DMS153 treated with DMSO at 0.1 percent for 48 hours (cell line): ENCODE data around the gene PIM2.
"Not testable (repeated sequence)": the region's sequence is repeated elsewhere in the genome, so short reads cannot be mapped to it uniquely, and the experiment has no call there.

Experiments used
- DNase-seq: peaks from one replicate; lab custom pipeline; 2025; ENCODE audit not compliant: unreplicated experiment; lab: John Stamatoyannopoulos, UW

Gene PIM2

GRCh38 chrX:48883729-48884128, 35.1 kb downstream of the PIM2 start:
- no peak for DNase-seq

GRCh38 chrX:48876944-48877343, 41.9 kb downstream of the PIM2 start:
- not testable (repeated sequence) for DNase-seq

DNA sequence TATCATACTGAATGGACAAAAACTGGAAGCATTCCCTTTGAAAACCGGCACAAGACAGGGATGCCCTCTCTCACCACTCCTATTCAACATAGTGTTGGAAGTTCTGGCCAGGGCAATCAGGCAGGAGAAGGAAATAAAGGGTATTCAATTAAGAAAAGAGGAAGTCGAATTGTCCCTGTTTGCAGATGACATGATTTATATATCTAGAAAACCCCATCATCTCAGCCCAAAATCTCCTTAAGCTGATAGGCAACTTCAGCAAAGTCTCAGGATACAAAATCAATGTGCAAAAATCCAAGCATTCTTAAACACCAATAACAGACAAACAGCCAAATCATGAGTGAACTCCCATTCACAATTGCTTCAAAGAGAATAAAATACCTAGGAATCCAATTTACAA, 46.8 kb downstream of the PIM2 start:
- DNase-seq: not testable (repeated sequence)

GRCh38 chrX:48864210-48864609, 54.6 kb downstream of the PIM2 start:
- DNase-seq: no peak
